ENCODE results near the gene PCDHA5. TPM values are rescaled to one million over a fixed set of nuclear protein-coding genes. Genes with fewer than 3 reads are reported as not detected.
"Not testable (repeated sequence)": the region's sequence is repeated elsewhere in the genome, so short reads cannot be mapped to it uniquely, and the experiment has no call there.

Gene PCDHA5
- total RNA-seq: 1.0 and 1.1 TPM in 2 replicates
- long read RNA-seq: 0 reads

GRCh38 chr5:140821375-140822280 is at the start of gene PCDHA5:
Gene PCDHA5, plus strand, starts transcription at chr5:140821613.
- H3K27me3 Mint-ChIP-seq (ENCODE audit: unreplicated experiment): no peaks in the 10 kb centered on the region
- no peak within 1 kb of the TSS for H3K27ac Mint-ChIP-seq (ENCODE audit: unreplicated experiment)
- H3K4me3 Mint-ChIP-seq (ENCODE audit: unreplicated experiment): no peak within 1 kb of the TSS

GRCh38 chr5:140780512-140780911 is 40.9 kb upstream of the PCDHA5 start:
- no peak overlapping the region for H3K4me3 Mint-ChIP-seq (ENCODE audit: unreplicated experiment)
- H3K9me3 Mint-ChIP-seq (ENCODE audit: unreplicated experiment): peaks cover 50% of the 10 kb centered on the region
- H3K4me1 Mint-ChIP-seq (ENCODE audit: unreplicated experiment): no peaks in the 10 kb centered on the region
- DNase-seq (ENCODE audit: extremely low spot score, unreplicated experiment): no peak
- no peaks in the 10 kb centered on the region for H3K36me3 Mint-ChIP-seq (ENCODE audit: unreplicated experiment)
- no peak overlapping the region for H3K27ac Mint-ChIP-seq (ENCODE audit: unreplicated experiment)
- H3K27me3 Mint-ChIP-seq (ENCODE audit: unreplicated experiment): no peaks in the 10 kb centered on the region
- TF ChIP-seq CTCF (IDR thresholded peaks at IDR 0.05): no peak

More at GRCh38 chr5:140821375-140822280, at the start of gene PCDHA5:
- Mint-ChIP-seq H3K36me3 (ENCODE audit: unreplicated experiment) (peaks cover 8% of the 10 kb centered on the region), H3K4me1 (ENCODE audit: unreplicated experiment) (no peaks in the 10 kb centered on the region), H3K9me3 (ENCODE audit: unreplicated experiment) (no peaks in the 10 kb centered on the region)
- no peak for TF ChIP-seq CTCF (IDR thresholded peaks at IDR 0.05)
- no peak for DNase-seq (ENCODE audit: extremely low spot score, unreplicated experiment)

GRCh38 chr5:140785905-140786686 is 35.3 kb upstream of the PCDHA5 start, which contains the start of gene PCDHA1:
Gene PCDHA1, plus strand, starts transcription at chr5:140786140.
- H3K36me3 Mint-ChIP-seq (ENCODE audit: unreplicated experiment): no peaks in the 10 kb centered on the region
- H3K4me3 Mint-ChIP-seq (ENCODE audit: unreplicated experiment): no peak within 1 kb of the TSS
- DNase-seq (ENCODE audit: extremely low spot score, unreplicated experiment): no peak
- no peak for TF ChIP-seq CTCF (IDR thresholded peaks at IDR 0.05)
- no peaks in the 10 kb centered on the region for H3K4me1 Mint-ChIP-seq (ENCODE audit: unreplicated experiment)
- H3K9me3 Mint-ChIP-seq (ENCODE audit: unreplicated experiment): peaks cover 32% of the 10 kb centered on the region
- H3K27ac Mint-ChIP-seq (ENCODE audit: unreplicated experiment): no peak within 1 kb of the TSS
- no peaks in the 10 kb centered on the region for H3K27me3 Mint-ChIP-seq (ENCODE audit: unreplicated experiment)

- not testable (repeated sequence) for H3K4me3 Mint-ChIP-seq (ENCODE audit: unreplicated experiment); H3K4me1 Mint-ChIP-seq (ENCODE audit: unreplicated experiment); H3K27me3 Mint-ChIP-seq (ENCODE audit: unreplicated experiment); H3K36me3 Mint-ChIP-seq (ENCODE audit: unreplicated experiment); DNase-seq (ENCODE audit: extremely low spot score, unreplicated experiment); H3K27ac Mint-ChIP-seq (ENCODE audit: unreplicated experiment)
- H3K9me3 Mint-ChIP-seq (ENCODE audit: unreplicated experiment): peaks cover 40% of the 10 kb centered on the region
Measured at GRCh38 chr5:140787422-140787821, 34.0 kb upstream of the PCDHA5 start.

- not testable (repeated sequence) for H3K27me3 Mint-ChIP-seq (ENCODE audit: unreplicated experiment); H3K4me1 Mint-ChIP-seq (ENCODE audit: unreplicated experiment); H3K4me3 Mint-ChIP-seq (ENCODE audit: unreplicated experiment); H3K36me3 Mint-ChIP-seq (ENCODE audit: unreplicated experiment); DNase-seq (ENCODE audit: extremely low spot score, unreplicated experiment); H3K27ac Mint-ChIP-seq (ENCODE audit: unreplicated experiment)
- peaks cover 43% of the 10 kb centered on the region for H3K9me3 Mint-ChIP-seq (ENCODE audit: unreplicated experiment)
Measured at GRCh38 chr5:140787849-140788504, 33.4 kb upstream of the PCDHA5 start.
